ENCODE data around the gene AQP5. TPM values are rescaled to one million over a fixed set of nuclear protein-coding genes. Genes with fewer than 3 reads are reported as not detected.

AQP5 gene
- total RNA-seq, 1 donor: not detected

- no peak for TF ChIP-seq CTCF (IDR thresholded peaks at IDR 0.05; ENCODE audit: insufficient read depth, low read depth, low read length)
- H3K4me3 ChIP-seq (ENCODE audit: low read depth, low read length): no peak overlapping the region
- no peak for DNase-seq (ENCODE audit: low read depth)
These were observed 6.8 kb downstream of the AQP5 start for GRCh38 chr12:49968471-49968870.

GRCh38 chr12:49969027-49969426 is 7.4 kb downstream of the AQP5 start:
- H3K4me3 ChIP-seq (ENCODE audit: low read depth, low read length): no peak overlapping the region
- TF ChIP-seq CTCF (IDR thresholded peaks at IDR 0.05; ENCODE audit: insufficient read depth, low read depth, low read length): no peak
- no peak for DNase-seq (ENCODE audit: low read depth)

- no peak overlapping the region for H3K4me3 ChIP-seq (ENCODE audit: low read depth, low read length)
- TF ChIP-seq CTCF (IDR thresholded peaks at IDR 0.05; ENCODE audit: insufficient read depth, low read depth, low read length): no peak
- no peak for DNase-seq (ENCODE audit: low read depth)
These were observed 8.2 kb downstream of the AQP5 start for GRCh38 chr12:49969651-49970429.

GRCh38 chr12:49970658-49971057 is 9.0 kb downstream of the AQP5 start:
- no peak for DNase-seq (ENCODE audit: low read depth)
- no peak overlapping the region for H3K4me3 ChIP-seq (ENCODE audit: low read depth, low read length)
- no peak for TF ChIP-seq CTCF (IDR thresholded peaks at IDR 0.05; ENCODE audit: insufficient read depth, low read depth, low read length)

- DNase-seq (ENCODE audit: low read depth): no peak
- no peak overlapping the region for H3K4me3 ChIP-seq (ENCODE audit: low read depth, low read length)
- no peak for TF ChIP-seq CTCF (IDR thresholded peaks at IDR 0.05; ENCODE audit: insufficient read depth, low read depth, low read length)
These were observed 9.5 kb downstream of the AQP5 start for GRCh38 chr12:49971141-49971540.

GRCh38 chr12:49972129-49972528 is 10.5 kb downstream of the AQP5 start:
- no peak for TF ChIP-seq CTCF (IDR thresholded peaks at IDR 0.05; ENCODE audit: insufficient read depth, low read depth, low read length)
- DNase-seq (ENCODE audit: low read depth): no peak
- no peak overlapping the region for H3K4me3 ChIP-seq (ENCODE audit: low read depth, low read length)
